Neural cell (in vitro differentiated cells): ENCODE measurements around the gene PTH1R.

Source experiments
- TAF1 ChIP-seq: IDR thresholded peaks from 2 replicates; pipeline ENCODE4 v1.6.1; 2012; ENCODE audit warnings: low read depth
- TF ChIP-seq, protein P1 (sequence below): fragments of 450-650 bp; IDR thresholded peaks from 2 replicates; pipeline ENCODE4 v1.5.1; 2014; ENCODE audit warnings: antibody characterized with exemption, mild to moderate bottlenecking, moderate library complexity; ENCODE audit not compliant: poor library complexity, severe bottlenecking

DNA sequence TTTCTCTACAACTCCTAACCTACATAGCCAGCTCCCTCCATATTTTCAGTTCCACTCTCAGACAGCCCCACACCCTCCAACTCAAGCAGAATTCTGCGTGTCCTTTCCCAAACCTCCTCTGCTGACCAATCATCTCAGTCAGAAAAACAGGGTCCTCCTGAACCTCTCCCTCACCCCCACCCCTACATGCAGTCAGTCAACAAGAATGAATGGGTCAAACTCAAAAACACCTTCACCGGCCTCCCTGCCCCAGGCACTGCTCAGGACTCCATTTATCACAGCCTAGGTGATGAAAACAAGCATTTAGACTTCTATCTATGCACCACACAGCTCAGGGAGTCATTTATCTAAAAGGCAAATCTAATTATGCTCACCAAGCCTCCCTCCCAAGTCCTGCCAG lies 46.7 kb upstream of the PTH1R start:
- TF ChIP-seq, protein P1, sequence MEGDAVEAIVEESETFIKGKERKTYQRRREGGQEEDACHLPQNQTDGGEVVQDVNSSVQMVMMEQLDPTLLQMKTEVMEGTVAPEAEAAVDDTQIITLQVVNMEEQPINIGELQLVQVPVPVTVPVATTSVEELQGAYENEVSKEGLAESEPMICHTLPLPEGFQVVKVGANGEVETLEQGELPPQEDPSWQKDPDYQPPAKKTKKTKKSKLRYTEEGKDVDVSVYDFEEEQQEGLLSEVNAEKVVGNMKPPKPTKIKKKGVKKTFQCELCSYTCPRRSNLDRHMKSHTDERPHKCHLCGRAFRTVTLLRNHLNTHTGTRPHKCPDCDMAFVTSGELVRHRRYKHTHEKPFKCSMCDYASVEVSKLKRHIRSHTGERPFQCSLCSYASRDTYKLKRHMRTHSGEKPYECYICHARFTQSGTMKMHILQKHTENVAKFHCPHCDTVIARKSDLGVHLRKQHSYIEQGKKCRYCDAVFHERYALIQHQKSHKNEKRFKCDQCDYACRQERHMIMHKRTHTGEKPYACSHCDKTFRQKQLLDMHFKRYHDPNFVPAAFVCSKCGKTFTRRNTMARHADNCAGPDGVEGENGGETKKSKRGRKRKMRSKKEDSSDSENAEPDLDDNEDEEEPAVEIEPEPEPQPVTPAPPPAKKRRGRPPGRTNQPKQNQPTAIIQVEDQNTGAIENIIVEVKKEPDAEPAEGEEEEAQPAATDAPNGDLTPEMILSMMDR: no peak
- TF ChIP-seq TAF1: no peak
